HFFc6 (cell line): ENCODE data around the gene FYTTD1. TPM values are rescaled to one million over a fixed set of nuclear protein-coding genes. Genes with fewer than 3 reads are reported as not detected.

Source experiments
- DNase-seq: peaks from one replicate; pipeline ENCODE4 v3.0.0-alpha.2; 2018
- H3K27ac Mint-ChIP-seq: 2 replicates; pipeline ENCODE4 v1.8.0; 2020; ENCODE audit warnings: mild to moderate bottlenecking, mixed read lengths
- H3K27me3 Mint-ChIP-seq: 2 replicates; pipeline ENCODE4 v1.8.0; 2021; ENCODE audit warnings: mild to moderate bottlenecking, moderate library complexity, mixed read lengths; ENCODE audit not compliant: insufficient read depth
- H3K36me3 Mint-ChIP-seq: 2 replicates; pipeline ENCODE4 v1.8.0; 2021; ENCODE audit warnings: low read depth, mixed read lengths
- H3K4me1 Mint-ChIP-seq: 2 replicates; pipeline ENCODE4 v1.8.0; 2020; ENCODE audit warnings: low read depth, mixed read lengths
- H3K4me3 Mint-ChIP-seq: 2 replicates; pipeline ENCODE4 v1.8.0; 2020; ENCODE audit warnings: mild to moderate bottlenecking, moderate library complexity, mixed read lengths
- H3K9me3 Mint-ChIP-seq: 2 replicates; pipeline ENCODE4 v1.8.0; 2020; ENCODE audit warnings: mild to moderate bottlenecking, mixed read lengths
- total RNA-seq, 6 experiments: library from RNA; stranded (reverse); fragmentation: NEBNext Ultra II Directional; extraction: Animal tissue kit (Norgen Biotek cat#: 25700); gene quantifications; 2 replicates in 1 of 6; 3 replicates in 5 of 6; pipeline ENCODE4 v1.2.3, GENCODE V29; 2021
- TF ChIP-seq, protein P1 (sequence below): fragments of 200-600 bp; sonication (generic); IDR thresholded peaks from 2 replicates; pipeline ENCODE4 v1.5.0; 2021; ENCODE audit warnings: antibody characterized with exemption, mild to moderate bottlenecking

Gene FYTTD1
- total RNA-seq, 6 experiments from 2014 or later = 53.3 to 71.7 (median 60.9) TPM

DNA sequence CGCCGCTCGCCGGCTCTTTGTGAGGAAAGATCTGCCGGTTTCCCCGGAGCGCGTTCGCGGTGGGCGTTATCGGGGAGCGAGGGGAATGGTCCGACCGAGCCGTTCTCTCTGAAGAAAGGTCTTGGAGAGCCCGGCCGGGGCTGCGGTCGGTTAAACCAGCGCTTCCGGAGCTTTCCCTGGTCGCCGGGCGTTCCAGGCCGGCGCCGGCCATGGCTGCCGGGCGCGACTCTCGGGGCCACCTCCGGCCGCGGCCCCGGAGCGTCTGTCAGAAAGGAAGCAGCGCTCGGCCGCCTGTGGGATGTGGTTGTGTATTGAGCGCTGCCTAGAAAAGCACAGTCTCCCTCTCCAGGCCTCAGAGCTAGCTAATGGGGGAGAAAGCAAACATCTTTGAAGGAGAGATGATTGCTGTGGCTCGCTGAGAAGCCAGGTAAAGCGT is 731 bp downstream of the FYTTD1 start:
- Mint-ChIP-seq H3K36me3 (no peaks in the 10 kb centered on the region; the same call in 1 of the 2 replicates), H3K4me1 (peaks cover 53% of the 10 kb centered on the region)
- DNase-seq = peak; percentile 71

GRCh38 chr3:197750858-197751737 is 1.4 kb downstream of the FYTTD1 start:
- H3K36me3 Mint-ChIP-seq = peaks cover 1% of the 10 kb centered on the region; the same call in 1 of the 2 replicates
- H3K27me3 Mint-ChIP-seq = peaks cover 3% of the 10 kb centered on the region
- H3K27ac Mint-ChIP-seq = peak overlapping the region; percentile 93
- TF ChIP-seq, protein P1, sequence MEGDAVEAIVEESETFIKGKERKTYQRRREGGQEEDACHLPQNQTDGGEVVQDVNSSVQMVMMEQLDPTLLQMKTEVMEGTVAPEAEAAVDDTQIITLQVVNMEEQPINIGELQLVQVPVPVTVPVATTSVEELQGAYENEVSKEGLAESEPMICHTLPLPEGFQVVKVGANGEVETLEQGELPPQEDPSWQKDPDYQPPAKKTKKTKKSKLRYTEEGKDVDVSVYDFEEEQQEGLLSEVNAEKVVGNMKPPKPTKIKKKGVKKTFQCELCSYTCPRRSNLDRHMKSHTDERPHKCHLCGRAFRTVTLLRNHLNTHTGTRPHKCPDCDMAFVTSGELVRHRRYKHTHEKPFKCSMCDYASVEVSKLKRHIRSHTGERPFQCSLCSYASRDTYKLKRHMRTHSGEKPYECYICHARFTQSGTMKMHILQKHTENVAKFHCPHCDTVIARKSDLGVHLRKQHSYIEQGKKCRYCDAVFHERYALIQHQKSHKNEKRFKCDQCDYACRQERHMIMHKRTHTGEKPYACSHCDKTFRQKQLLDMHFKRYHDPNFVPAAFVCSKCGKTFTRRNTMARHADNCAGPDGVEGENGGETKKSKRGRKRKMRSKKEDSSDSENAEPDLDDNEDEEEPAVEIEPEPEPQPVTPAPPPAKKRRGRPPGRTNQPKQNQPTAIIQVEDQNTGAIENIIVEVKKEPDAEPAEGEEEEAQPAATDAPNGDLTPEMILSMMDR = no peak
- H3K4me3 Mint-ChIP-seq = peak overlapping the region; percentile 92
- H3K9me3 Mint-ChIP-seq = no peaks in the 10 kb centered on the region
- peaks cover 60% of the 10 kb centered on the region for H3K4me1 Mint-ChIP-seq
- DNase-seq = peak; percentile 37

More for the DNA sequence above, 731 bp downstream of the FYTTD1 start:
- H3K27ac Mint-ChIP-seq = peak overlapping the region; percentile 93
- no peaks in the 10 kb centered on the region for H3K9me3 Mint-ChIP-seq
- TF ChIP-seq, protein P1 = no peak; the same call in 1 of the 2 replicates
- peaks cover 3% of the 10 kb centered on the region for H3K27me3 Mint-ChIP-seq
- peak overlapping the region; percentile 92 for H3K4me3 Mint-ChIP-seq

DNA sequence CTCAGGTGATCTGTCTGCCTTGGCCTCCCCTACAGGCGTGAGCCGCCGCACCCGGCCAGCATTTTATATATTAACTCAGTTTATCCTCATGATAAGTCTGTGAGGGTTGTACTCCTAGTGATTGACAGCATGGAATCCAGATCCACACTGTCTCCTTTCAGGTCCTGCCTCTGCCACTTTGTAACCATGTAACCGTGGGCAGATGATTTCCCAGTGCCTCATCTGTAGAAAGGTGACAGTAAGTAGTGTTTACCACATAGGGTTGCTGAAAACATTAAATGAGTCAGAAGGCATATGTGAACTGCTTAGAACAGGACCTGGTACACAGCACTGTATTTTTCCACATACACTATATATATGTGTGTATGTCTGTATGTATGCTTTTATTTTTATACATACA is 2.4 kb downstream of the FYTTD1 start:
- Mint-ChIP-seq H3K9me3 (no peaks in the 10 kb centered on the region), H3K27ac (peak overlapping the region; percentile 87), H3K4me3 (peak overlapping the region; percentile 88), H3K36me3 (peaks cover 6% of the 10 kb centered on the region; the same call in 1 of the 2 replicates), H3K4me1 (peaks cover 62% of the 10 kb centered on the region), H3K27me3 (peaks cover 3% of the 10 kb centered on the region)
- DNase-seq = peak; percentile 36
- TF ChIP-seq, protein P1 = no peak

DNA sequence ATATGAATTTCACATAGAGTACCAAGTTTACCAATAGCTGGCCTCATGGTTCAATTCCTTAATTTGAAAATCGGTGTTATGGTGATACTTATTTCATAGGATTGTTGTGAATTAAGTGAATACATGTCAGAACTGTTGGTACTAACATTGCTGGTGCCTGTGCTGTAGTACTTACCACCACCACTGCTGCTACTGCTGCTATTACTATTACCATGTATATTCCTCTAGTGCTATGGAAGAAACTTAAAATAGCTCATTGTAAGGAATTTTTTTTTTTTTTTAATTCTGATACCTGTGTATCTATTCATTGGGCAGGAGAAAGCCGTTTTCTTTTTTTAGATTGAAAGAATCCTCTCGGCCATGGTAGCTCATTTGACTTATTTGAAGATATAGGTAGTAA is 3.6 kb downstream of the FYTTD1 start:
- Mint-ChIP-seq H3K27me3 (peaks cover 3% of the 10 kb centered on the region), H3K4me3 (no peak overlapping the region), H3K4me1 (peaks cover 57% of the 10 kb centered on the region), H3K27ac (no peak overlapping the region; the same call in 1 of the 2 replicates), H3K9me3 (no peaks in the 10 kb centered on the region), H3K36me3 (peaks cover 6% of the 10 kb centered on the region; the same call in 1 of the 2 replicates)
- TF ChIP-seq, protein P1 = peak; percentile 30
- no peak for DNase-seq

DNA sequence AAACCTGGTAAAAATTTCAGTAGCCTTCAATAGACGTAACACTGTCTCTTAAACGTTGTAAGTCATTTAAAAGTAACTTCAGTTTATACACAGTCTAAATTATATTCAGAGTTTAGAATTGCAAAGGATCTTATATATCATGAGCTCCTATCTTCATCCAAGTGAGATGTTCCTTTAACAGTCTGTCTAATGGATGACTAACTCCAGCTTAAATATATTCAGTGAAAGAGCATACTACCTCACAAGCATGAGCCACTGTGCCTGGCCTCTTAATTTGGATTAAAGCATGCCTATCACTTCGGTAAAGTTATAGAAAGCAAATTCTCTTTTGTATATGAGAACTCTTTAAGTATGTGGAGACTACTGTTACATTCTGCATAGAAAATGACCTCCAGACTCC is 7.0 kb downstream of the FYTTD1 start:
- no peak overlapping the region for H3K27ac Mint-ChIP-seq
- DNase-seq = no peak
- peaks cover 2% of the 10 kb centered on the region; the same call in 1 of the 2 replicates for H3K27me3 Mint-ChIP-seq
- H3K4me1 Mint-ChIP-seq = peaks cover 42% of the 10 kb centered on the region
- TF ChIP-seq, protein P1 = no peak
- H3K9me3 Mint-ChIP-seq = no peaks in the 10 kb centered on the region
- H3K4me3 Mint-ChIP-seq = no peak overlapping the region
- peaks cover 6% of the 10 kb centered on the region; the same call in 1 of the 2 replicates for H3K36me3 Mint-ChIP-seq
